Measurements from ENCODE around the gene KCNA2.

- no peak for TF ChIP-seq POLR2A (IDR thresholded peaks at IDR 0.05)
- TF ChIP-seq, protein P1, sequence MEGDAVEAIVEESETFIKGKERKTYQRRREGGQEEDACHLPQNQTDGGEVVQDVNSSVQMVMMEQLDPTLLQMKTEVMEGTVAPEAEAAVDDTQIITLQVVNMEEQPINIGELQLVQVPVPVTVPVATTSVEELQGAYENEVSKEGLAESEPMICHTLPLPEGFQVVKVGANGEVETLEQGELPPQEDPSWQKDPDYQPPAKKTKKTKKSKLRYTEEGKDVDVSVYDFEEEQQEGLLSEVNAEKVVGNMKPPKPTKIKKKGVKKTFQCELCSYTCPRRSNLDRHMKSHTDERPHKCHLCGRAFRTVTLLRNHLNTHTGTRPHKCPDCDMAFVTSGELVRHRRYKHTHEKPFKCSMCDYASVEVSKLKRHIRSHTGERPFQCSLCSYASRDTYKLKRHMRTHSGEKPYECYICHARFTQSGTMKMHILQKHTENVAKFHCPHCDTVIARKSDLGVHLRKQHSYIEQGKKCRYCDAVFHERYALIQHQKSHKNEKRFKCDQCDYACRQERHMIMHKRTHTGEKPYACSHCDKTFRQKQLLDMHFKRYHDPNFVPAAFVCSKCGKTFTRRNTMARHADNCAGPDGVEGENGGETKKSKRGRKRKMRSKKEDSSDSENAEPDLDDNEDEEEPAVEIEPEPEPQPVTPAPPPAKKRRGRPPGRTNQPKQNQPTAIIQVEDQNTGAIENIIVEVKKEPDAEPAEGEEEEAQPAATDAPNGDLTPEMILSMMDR (IDR thresholded peaks at IDR 0.05) = no peak
These were observed 25.9 kb upstream of the KCNA2 start for GRCh38 chr1:110631836-110632620.

Data from esophagus squamous epithelium (tissue), 4 donors.